ENCODE results near the gene CPT1B.

DNA sequence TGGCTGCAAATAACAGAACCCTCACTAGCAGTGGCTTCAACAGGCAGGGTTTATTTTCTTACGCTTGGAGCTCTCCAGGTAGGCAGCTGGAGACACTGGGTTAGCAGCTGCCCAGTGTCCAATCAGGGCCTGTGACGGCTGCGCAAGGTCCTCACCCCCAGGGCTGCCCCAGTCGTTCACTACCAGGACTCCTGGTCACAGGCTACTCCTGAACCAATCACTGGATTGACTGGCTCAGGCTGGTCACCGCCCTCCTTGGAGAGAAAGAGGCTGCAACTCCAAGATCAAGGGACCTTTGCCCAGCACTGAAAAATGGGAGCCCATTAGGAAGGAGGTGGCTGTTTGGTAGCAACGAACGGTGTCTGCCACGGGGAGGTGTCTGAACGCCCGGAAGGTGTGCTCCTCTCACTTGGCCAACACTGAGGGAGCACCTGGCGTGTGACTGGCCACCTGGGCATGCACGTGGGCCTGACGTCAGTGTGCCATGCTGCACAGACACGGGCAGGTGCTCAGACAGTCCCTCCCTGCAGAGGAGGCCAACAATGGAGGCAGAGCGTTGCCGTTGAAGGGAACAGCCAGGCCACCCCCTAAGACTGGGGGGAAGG, 44.6 kb upstream of the CPT1B start:
- TF ChIP-seq, protein P1, sequence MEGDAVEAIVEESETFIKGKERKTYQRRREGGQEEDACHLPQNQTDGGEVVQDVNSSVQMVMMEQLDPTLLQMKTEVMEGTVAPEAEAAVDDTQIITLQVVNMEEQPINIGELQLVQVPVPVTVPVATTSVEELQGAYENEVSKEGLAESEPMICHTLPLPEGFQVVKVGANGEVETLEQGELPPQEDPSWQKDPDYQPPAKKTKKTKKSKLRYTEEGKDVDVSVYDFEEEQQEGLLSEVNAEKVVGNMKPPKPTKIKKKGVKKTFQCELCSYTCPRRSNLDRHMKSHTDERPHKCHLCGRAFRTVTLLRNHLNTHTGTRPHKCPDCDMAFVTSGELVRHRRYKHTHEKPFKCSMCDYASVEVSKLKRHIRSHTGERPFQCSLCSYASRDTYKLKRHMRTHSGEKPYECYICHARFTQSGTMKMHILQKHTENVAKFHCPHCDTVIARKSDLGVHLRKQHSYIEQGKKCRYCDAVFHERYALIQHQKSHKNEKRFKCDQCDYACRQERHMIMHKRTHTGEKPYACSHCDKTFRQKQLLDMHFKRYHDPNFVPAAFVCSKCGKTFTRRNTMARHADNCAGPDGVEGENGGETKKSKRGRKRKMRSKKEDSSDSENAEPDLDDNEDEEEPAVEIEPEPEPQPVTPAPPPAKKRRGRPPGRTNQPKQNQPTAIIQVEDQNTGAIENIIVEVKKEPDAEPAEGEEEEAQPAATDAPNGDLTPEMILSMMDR (IDR thresholded peaks at IDR 0.05; ENCODE audit: borderline replicate concordance, extremely low read depth, low read length, poor library complexity, severe bottlenecking), result no peak
- no peak for TF ChIP-seq EZH2 (IDR thresholded peaks at IDR 0.05; ENCODE audit: borderline replicate concordance, low read depth, low read length, severe bottlenecking)

All from DND-41 (cell line).